ENCODE results near the gene ABR. TPM values are rescaled to one million over a fixed set of nuclear protein-coding genes. Genes with fewer than 3 reads are reported as not detected.

Gene ABR
- total and polyA plus RNA-seq, 2 of the 13 experiments (the other 11 are each of a cell fraction or from before 2014, with no cell fraction given): 12.4 to 40.4 TPM

DNA sequence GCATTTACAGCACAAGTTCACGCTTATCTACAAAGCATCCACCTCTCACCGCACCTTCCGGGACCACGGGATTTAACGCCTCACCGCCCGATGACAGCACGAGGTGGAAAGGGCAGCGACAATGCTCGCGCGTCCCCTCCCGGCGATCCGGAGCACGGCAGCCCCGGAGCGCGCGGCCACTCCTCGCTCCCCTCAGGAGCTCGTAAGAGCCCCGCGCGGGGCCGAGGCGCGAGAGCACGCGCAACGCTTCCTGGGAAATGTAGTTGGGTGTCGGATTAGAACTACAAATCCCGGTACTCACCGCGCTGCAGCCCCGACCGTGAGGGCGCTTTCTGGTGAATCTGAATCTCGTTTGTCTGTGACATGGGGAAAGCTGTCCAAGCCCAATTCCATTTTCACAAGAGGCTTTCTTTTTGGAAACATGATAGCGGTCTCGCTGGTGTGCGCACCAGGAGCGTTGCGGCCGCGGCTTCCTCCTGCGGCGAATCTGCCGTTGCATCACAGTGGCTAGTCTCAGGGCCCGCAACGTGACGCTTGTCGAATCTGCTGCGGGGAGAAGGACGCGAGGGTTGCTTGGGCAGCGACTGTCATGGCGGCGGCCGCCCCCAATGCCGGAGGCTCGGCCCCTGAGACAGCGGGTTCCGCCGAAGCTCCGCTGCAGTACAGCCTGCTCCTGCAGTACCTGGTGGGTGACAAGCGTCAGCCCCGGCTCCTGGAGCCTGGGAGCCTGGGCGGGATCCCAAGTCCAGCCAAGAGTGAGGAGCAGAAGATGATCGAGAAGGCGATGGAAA lies 183.0 kb downstream of the ABR start, which contains the start of gene TIMM22 (continued):
- TF ChIP-seq YEATS2 (CRISPR knock-in tag; IDR thresholded peaks at IDR 0.05; ENCODE audit: borderline replicate concordance) (peak; percentile 95), HMG20A (CRISPR knock-in tag; IDR thresholded peaks at IDR 0.05; ENCODE audit: borderline replicate concordance) (no peak; the same call in 1 of the 2 replicates), PITX1 (CRISPR knock-in tag; IDR thresholded peaks at IDR 0.05) (peak; percentile 72), ZNF761 (CRISPR knock-in tag; conservative IDR thresholded peaks at IDR 0.05) (peak; percentile 83), SYNCRIP (IDR thresholded peaks at IDR 0.05; ENCODE audit: insufficient read depth, low read depth, low read length) (no peak), ZNF549 (CRISPR knock-in tag; IDR thresholded peaks at IDR 0.05) (no peak), TCF12 (IDR thresholded peaks at IDR 0.05) (no peak), TCF12 (CRISPR knock-in tag; IDR thresholded peaks at IDR 0.05) (no peak; the same call in 1 of the 2 replicates), ZNF557 (CRISPR knock-in tag; IDR thresholded peaks at IDR 0.05) (peak; percentile 62; the same call in 1 of the 2 replicates), NR2F2 (IDR thresholded peaks at IDR 0.05; ENCODE audit: borderline replicate concordance, low read depth) (peak; percentile 52; the same call in 1 of the 2 replicates), ZNF230 (CRISPR knock-in tag; IDR thresholded peaks at IDR 0.05) (0 out of 2 replicates have a peak, but pooled peaks have one; percentile 35), ZBTB8A (CRISPR knock-in tag; IDR thresholded peaks at IDR 0.05; ENCODE audit: borderline replicate concordance, low read depth) (no peak), ZNF749 (CRISPR knock-in tag; IDR thresholded peaks at IDR 0.05; ENCODE audit: borderline replicate concordance) (0 out of 2 replicates have a peak, but pooled peaks have one; percentile 61), RFX1 (IDR thresholded peaks at IDR 0.05) (no peak), GFI1 (CRISPR knock-in tag; IDR thresholded peaks at IDR 0.05; ENCODE audit: borderline replicate concordance) (0 out of 2 replicates have a peak, but pooled peaks have one; percentile 30), CREB1 (IDR thresholded peaks at IDR 0.05) (peak; percentile 91), CREB1 (CRISPR knock-in tag; IDR thresholded peaks at IDR 0.05) (peak; percentile 95), ZSCAN22 (CRISPR knock-in tag; IDR thresholded peaks at IDR 0.05) (no peak), SNAI1 (CRISPR knock-in tag; IDR thresholded peaks at IDR 0.05; ENCODE audit: borderline replicate concordance) (peak; percentile 89), ZMAT3 (CRISPR knock-in tag; conservative IDR thresholded peaks at IDR 0.05) (peak; percentile 90), ZBTB7B (CRISPR knock-in tag; IDR thresholded peaks at IDR 0.05) (peak; percentile 63; the same call in 1 of the 2 replicates)
- TF ChIP-seq, protein P1, sequence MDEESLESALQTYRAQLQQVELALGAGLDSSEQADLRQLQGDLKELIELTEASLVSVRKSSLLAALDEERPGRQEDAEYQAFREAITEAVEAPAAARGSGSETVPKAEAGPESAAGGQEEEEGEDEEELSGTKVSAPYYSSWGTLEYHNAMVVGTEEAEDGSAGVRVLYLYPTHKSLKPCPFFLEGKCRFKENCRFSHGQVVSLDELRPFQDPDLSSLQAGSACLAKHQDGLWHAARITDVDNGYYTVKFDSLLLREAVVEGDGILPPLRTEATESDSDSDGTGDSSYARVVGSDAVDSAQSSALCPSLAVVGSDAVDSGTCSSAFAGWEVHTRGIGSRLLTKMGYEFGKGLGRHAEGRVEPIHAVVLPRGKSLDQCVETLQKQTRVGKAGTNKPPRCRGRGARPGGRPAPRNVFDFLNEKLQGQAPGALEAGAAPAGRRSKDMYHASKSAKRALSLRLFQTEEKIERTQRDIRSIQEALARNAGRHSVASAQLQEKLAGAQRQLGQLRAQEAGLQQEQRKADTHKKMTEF (CRISPR knock-in tag; IDR thresholded peaks at IDR 0.05): peak; percentile 98
- TF ChIP-seq, protein P2, sequence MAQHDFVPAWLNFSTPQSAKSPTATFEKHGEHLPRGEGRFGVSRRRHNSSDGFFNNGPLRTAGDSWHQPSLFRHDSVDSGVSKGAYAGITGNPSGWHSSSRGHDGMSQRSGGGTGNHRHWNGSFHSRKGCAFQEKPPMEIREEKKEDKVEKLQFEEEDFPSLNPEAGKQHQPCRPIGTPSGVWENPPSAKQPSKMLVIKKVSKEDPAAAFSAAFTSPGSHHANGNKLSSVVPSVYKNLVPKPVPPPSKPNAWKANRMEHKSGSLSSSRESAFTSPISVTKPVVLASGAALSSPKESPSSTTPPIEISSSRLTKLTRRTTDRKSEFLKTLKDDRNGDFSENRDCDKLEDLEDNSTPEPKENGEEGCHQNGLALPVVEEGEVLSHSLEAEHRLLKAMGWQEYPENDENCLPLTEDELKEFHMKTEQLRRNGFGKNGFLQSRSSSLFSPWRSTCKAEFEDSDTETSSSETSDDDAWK (CRISPR knock-in tag; IDR thresholded peaks at IDR 0.05): no peak
- TF ChIP-seq, protein P3, sequence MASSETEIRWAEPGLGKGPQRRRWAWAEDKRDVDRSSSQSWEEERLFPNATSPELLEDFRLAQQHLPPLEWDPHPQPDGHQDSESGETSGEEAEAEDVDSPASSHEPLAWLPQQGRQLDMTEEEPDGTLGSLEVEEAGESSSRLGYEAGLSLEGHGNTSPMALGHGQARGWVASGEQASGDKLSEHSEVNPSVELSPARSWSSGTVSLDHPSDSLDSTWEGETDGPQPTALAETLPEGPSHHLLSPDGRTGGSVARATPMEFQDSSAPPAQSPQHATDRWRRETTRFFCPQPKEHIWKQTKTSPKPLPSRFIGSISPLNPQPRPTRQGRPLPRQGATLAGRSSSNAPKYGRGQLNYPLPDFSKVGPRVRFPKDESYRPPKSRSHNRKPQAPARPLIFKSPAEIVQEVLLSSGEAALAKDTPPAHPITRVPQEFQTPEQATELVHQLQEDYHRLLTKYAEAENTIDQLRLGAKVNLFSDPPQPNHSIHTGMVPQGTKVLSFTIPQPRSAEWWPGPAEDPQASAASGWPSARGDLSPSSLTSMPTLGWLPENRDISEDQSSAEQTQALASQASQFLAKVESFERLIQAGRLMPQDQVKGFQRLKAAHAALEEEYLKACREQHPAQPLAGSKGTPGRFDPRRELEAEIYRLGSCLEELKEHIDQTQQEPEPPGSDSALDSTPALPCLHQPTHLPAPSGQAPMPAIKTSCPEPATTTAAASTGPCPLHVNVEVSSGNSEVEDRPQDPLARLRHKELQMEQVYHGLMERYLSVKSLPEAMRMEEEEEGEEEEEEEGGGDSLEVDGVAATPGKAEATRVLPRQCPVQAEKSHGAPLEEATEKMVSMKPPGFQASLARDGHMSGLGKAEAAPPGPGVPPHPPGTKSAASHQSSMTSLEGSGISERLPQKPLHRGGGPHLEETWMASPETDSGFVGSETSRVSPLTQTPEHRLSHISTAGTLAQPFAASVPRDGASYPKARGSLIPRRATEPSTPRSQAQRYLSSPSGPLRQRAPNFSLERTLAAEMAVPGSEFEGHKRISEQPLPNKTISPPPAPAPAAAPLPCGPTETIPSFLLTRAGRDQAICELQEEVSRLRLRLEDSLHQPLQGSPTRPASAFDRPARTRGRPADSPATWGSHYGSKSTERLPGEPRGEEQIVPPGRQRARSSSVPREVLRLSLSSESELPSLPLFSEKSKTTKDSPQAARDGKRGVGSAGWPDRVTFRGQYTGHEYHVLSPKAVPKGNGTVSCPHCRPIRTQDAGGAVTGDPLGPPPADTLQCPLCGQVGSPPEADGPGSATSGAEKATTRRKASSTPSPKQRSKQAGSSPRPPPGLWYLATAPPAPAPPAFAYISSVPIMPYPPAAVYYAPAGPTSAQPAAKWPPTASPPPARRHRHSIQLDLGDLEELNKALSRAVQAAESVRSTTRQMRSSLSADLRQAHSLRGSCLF (CRISPR knock-in tag; IDR thresholded peaks at IDR 0.05; ENCODE audit: borderline replicate concordance): 0 out of 2 replicates have a peak, but pooled peaks have one; percentile 4
